Activated naive CD4-positive, alpha-beta T cell treated with anti-CD3 and anti-CD28 coated beads for 36 hours (primary cell): ENCODE data around the gene ADK. TPM values are rescaled to one million over a fixed set of nuclear protein-coding genes. Genes with fewer than 3 reads are reported as not detected.

ENCODE experiments used
- CTCF ChIA-PET: fragments of 350-600 bp; sonication (Branson Sonifier 250); formaldehyde crosslinking; loops from one replicate; lab custom pipeline; 2021; ENCODE audit warnings: antibody characterized with exemption; lab: Charles Lee
- DNase-seq: peaks from one replicate; pipeline ENCODE4 v3.0.0-alpha.2; 2020
- H3K27ac Mint-ChIP-seq: one replicate; pipeline ENCODE4 v1.8.0; 2021; ENCODE audit warnings: mild to moderate bottlenecking, mixed read lengths
- H3K27me3 Mint-ChIP-seq: one replicate; pipeline ENCODE4 v1.8.0; 2021; ENCODE audit warnings: low read depth, mixed read lengths
- H3K36me3 Mint-ChIP-seq: one replicate; pipeline ENCODE4 v1.8.0; 2021; ENCODE audit warnings: low read depth, mixed read lengths
- H3K4me1 Mint-ChIP-seq: one replicate; pipeline ENCODE4 v1.8.0; 2021; ENCODE audit warnings: low read depth, mixed read lengths
- H3K4me3 Mint-ChIP-seq: one replicate; pipeline ENCODE4 v1.8.0; 2021; ENCODE audit warnings: mild to moderate bottlenecking, moderate library complexity, mixed read lengths
- H3K9me3 Mint-ChIP-seq: one replicate; pipeline ENCODE4 v1.8.0; 2021; ENCODE audit warnings: mixed read lengths
- intact Hi-C: fragments of 100-400 bp; cut with micrococcal nuclease; formaldehyde crosslinking; loops from one replicate; pipeline ENCODE4 v1.15.1; 2023
- total RNA-seq, 2 experiments: library from RNA; stranded (reverse); gene quantifications; one replicate each; pipeline ENCODE4 v1.2.3, GENCODE V29; 2021

The ADK gene
- total RNA-seq, 2 experiments from 2014 or later: 43.4 to 43.9 TPM

- H3K4me3 Mint-ChIP-seq: no peak overlapping the region
- no peak overlapping the region for H3K27ac Mint-ChIP-seq
- intact Hi-C loops: no loop called here
- peaks cover 40% of the 10 kb centered on the region for H3K36me3 Mint-ChIP-seq
- peaks cover 16% of the 10 kb centered on the region for H3K9me3 Mint-ChIP-seq
- no peaks in the 10 kb centered on the region for H3K4me1 Mint-ChIP-seq
- H3K27me3 Mint-ChIP-seq: no peaks in the 10 kb centered on the region
- DNase-seq: no peak
- CTCF ChIA-PET: no interaction called here
These were observed 171.1 kb downstream of the ADK start for GRCh38 chr10:74322141-74322540.

GRCh38 chr10:74322565-74322964 is 171.5 kb downstream of the ADK start:
- peaks cover 36% of the 10 kb centered on the region for H3K36me3 Mint-ChIP-seq
- H3K4me3 Mint-ChIP-seq: no peak overlapping the region
- no peak for DNase-seq
- H3K4me1 Mint-ChIP-seq: no peaks in the 10 kb centered on the region
- intact Hi-C loops: no loop called here
- H3K27me3 Mint-ChIP-seq: no peaks in the 10 kb centered on the region
- CTCF ChIA-PET: no interaction called here
- H3K9me3 Mint-ChIP-seq: peaks cover 16% of the 10 kb centered on the region
- no peak overlapping the region for H3K27ac Mint-ChIP-seq

GRCh38 chr10:74328388-74328787 is 177.4 kb downstream of the ADK start:
- Mint-ChIP-seq H3K36me3 (peaks cover 24% of the 10 kb centered on the region), H3K4me1 (no peaks in the 10 kb centered on the region), H3K4me3 (no peak overlapping the region), H3K9me3 (no peaks in the 10 kb centered on the region), H3K27ac (no peak overlapping the region), H3K27me3 (no peaks in the 10 kb centered on the region)
- DNase-seq: no peak
- CTCF ChIA-PET: no interaction called here
- intact Hi-C loops: no loop called here

GRCh38 chr10:74329873-74330272 is 178.9 kb downstream of the ADK start:
- Mint-ChIP-seq H3K9me3 (no peaks in the 10 kb centered on the region), H3K27ac (no peak overlapping the region), H3K4me3 (no peak overlapping the region), H3K36me3 (peaks cover 16% of the 10 kb centered on the region), H3K27me3 (no peaks in the 10 kb centered on the region), H3K4me1 (no peaks in the 10 kb centered on the region)
- no peak for DNase-seq
- CTCF ChIA-PET: interaction anchor here (0.6 kb wide), 1 partner anchor 699 kb away, joined by 9 read pairs; no protein-coding TSS in a partner anchor
- intact Hi-C loops: no loop called here

GRCh38 chr10:74330646-74331045 is 179.6 kb downstream of the ADK start:
- H3K4me1 Mint-ChIP-seq: no peaks in the 10 kb centered on the region

GRCh38 chr10:74332398-74332797 is 181.4 kb downstream of the ADK start:
- Mint-ChIP-seq H3K27ac (no peak overlapping the region), H3K36me3 (peaks cover 15% of the 10 kb centered on the region), H3K9me3 (no peaks in the 10 kb centered on the region), H3K4me1 (peaks cover 5% of the 10 kb centered on the region), H3K27me3 (no peaks in the 10 kb centered on the region), H3K4me3 (no peak overlapping the region)
- DNase-seq: no peak
- intact Hi-C loops: no loop called here
- CTCF ChIA-PET: interaction anchor here (0.6 to 0.7 kb wide), 2 partner anchors 28 to 985 kb away, joined by 3 read pairs; no protein-coding TSS in a partner anchor

More at GRCh38 chr10:74330646-74331045, 179.6 kb downstream of the ADK start:
- H3K27ac Mint-ChIP-seq: no peak overlapping the region
- H3K9me3 Mint-ChIP-seq: no peaks in the 10 kb centered on the region
- DNase-seq: no peak
- CTCF ChIA-PET: interaction anchor here (0.6 kb wide), 1 partner anchor 451 kb away, joined by 3 read pairs; no protein-coding TSS in a partner anchor
- intact Hi-C loops: no loop called here
- H3K4me3 Mint-ChIP-seq: no peak overlapping the region
- no peaks in the 10 kb centered on the region for H3K27me3 Mint-ChIP-seq
- H3K36me3 Mint-ChIP-seq: peaks cover 16% of the 10 kb centered on the region

GRCh38 chr10:74333174-74333573 is 182.2 kb downstream of the ADK start:
- H3K36me3 Mint-ChIP-seq: peaks cover 15% of the 10 kb centered on the region
- DNase-seq: no peak
- H3K27me3 Mint-ChIP-seq: no peaks in the 10 kb centered on the region
- H3K27ac Mint-ChIP-seq: no peak overlapping the region
- peaks cover 5% of the 10 kb centered on the region for H3K4me1 Mint-ChIP-seq
- H3K9me3 Mint-ChIP-seq: no peaks in the 10 kb centered on the region
- CTCF ChIA-PET: interaction anchor here (0.7 kb wide), 1 partner anchor 27 kb away, joined by 3 read pairs; no protein-coding TSS in a partner anchor
- no peak overlapping the region for H3K4me3 Mint-ChIP-seq
- intact Hi-C loops: no loop called here

- Mint-ChIP-seq H3K27me3 (no peaks in the 10 kb centered on the region), H3K27ac (no peak overlapping the region), H3K9me3 (no peaks in the 10 kb centered on the region), H3K4me3 (no peak overlapping the region), H3K4me1 (peaks cover 5% of the 10 kb centered on the region), H3K36me3 (peaks cover 15% of the 10 kb centered on the region)
- intact Hi-C loops: no loop called here
- DNase-seq: no peak
- CTCF ChIA-PET: interaction anchor here (0.5 kb wide), 1 partner anchor 136 kb away, joined by 3 read pairs; no protein-coding TSS in a partner anchor
These were observed 183.2 kb downstream of the ADK start for GRCh38 chr10:74334221-74334620.

- Mint-ChIP-seq H3K36me3 (peaks cover 12% of the 10 kb centered on the region), H3K27me3 (no peaks in the 10 kb centered on the region), H3K27ac (no peak overlapping the region), H3K4me3 (no peak overlapping the region), H3K9me3 (no peaks in the 10 kb centered on the region), H3K4me1 (peaks cover 5% of the 10 kb centered on the region)
- CTCF ChIA-PET: no interaction called here
- intact Hi-C loops: no loop called here
- no peak for DNase-seq
These were observed 184.5 kb downstream of the ADK start for GRCh38 chr10:74335501-74335900.

- peaks cover 5% of the 10 kb centered on the region for H3K4me1 Mint-ChIP-seq
- no peak for DNase-seq
- no peaks in the 10 kb centered on the region for H3K27me3 Mint-ChIP-seq
- CTCF ChIA-PET: no interaction called here
- no peak overlapping the region for H3K4me3 Mint-ChIP-seq
- no peak overlapping the region for H3K27ac Mint-ChIP-seq
- peaks cover 3% of the 10 kb centered on the region for H3K9me3 Mint-ChIP-seq
- peaks cover 11% of the 10 kb centered on the region for H3K36me3 Mint-ChIP-seq
- intact Hi-C loops: no loop called here
These were observed 186.5 kb downstream of the ADK start for GRCh38 chr10:74337330-74338016.

- H3K27ac Mint-ChIP-seq: no peak overlapping the region
- peaks cover 2% of the 10 kb centered on the region for H3K4me1 Mint-ChIP-seq
- H3K27me3 Mint-ChIP-seq: no peaks in the 10 kb centered on the region
- peaks cover 18% of the 10 kb centered on the region for H3K9me3 Mint-ChIP-seq
- CTCF ChIA-PET: interaction anchor here (1.4 kb wide), 1 partner anchor 75 kb away, joined by 3 read pairs; no protein-coding TSS in a partner anchor
- H3K36me3 Mint-ChIP-seq: peaks cover 32% of the 10 kb centered on the region
- DNase-seq: no peak
- no peak overlapping the region for H3K4me3 Mint-ChIP-seq
- intact Hi-C loops: no loop called here
These were observed 192.0 kb downstream of the ADK start for GRCh38 chr10:74342991-74343390.

GRCh38 chr10:74343804-74344203 is 192.8 kb downstream of the ADK start:
- H3K4me1 Mint-ChIP-seq: peaks cover 2% of the 10 kb centered on the region
- no peak for DNase-seq
- H3K4me3 Mint-ChIP-seq: no peak overlapping the region
- H3K36me3 Mint-ChIP-seq: peaks cover 40% of the 10 kb centered on the region
- CTCF ChIA-PET: no interaction called here
- peaks cover 18% of the 10 kb centered on the region for H3K9me3 Mint-ChIP-seq
- intact Hi-C loops: no loop called here
- no peaks in the 10 kb centered on the region for H3K27me3 Mint-ChIP-seq
- no peak overlapping the region for H3K27ac Mint-ChIP-seq

- H3K4me1 Mint-ChIP-seq: peaks cover 2% of the 10 kb centered on the region
- peaks cover 40% of the 10 kb centered on the region for H3K36me3 Mint-ChIP-seq
These were observed 193.3 kb downstream of the ADK start for GRCh38 chr10:74344306-74344705.

More at GRCh38 chr10:74344306-74344705, 193.3 kb downstream of the ADK start:
- Mint-ChIP-seq H3K27ac (no peak overlapping the region), H3K9me3 (peaks cover 18% of the 10 kb centered on the region), H3K27me3 (no peaks in the 10 kb centered on the region), H3K4me3 (no peak overlapping the region)
- no peak for DNase-seq
- intact Hi-C loops: no loop called here
- CTCF ChIA-PET: no interaction called here
